ENCODE data around the gene PDS5B.

DNA sequence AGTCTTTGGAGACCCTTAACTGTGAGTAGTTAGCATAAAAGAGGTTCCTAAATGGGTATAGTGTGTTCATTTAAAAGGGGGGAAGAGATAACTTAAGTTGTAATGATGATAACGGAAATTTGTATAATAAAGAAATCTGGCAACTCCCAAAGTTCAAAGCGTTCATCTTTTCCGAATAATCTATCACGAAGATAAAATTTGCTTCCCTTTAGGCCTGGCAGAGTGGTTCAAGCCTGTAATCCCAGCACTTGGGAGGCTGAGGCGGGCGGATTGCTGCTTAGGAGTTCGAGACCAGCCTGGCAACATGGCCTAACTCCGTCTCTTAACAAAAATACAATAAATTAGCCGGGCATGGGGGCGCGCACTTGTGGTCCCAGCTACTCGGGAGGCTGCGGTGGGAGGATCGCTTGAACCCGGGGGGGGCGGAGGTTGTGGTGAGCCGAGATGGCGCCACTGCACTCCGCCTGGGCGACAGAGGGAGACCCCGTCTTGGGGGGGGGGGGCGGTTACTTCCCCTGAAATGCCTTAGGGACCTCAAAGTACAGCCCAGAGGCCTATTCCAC lies 48.6 kb upstream of the PDS5B start:
- TF ChIP-seq USF1 (CRISPR knock-in tag; IDR thresholded peaks at IDR 0.05) (no peak), NR1H2 (CRISPR knock-in tag; IDR thresholded peaks at IDR 0.05) (no peak), FOXK1 (CRISPR knock-in tag; IDR thresholded peaks at IDR 0.05) (no peak), TEAD1 (CRISPR knock-in tag; IDR thresholded peaks at IDR 0.05) (no peak), SMAD3 (CRISPR knock-in tag; IDR thresholded peaks at IDR 0.05; ENCODE audit: borderline replicate concordance) (no peak), RELA (CRISPR knock-in tag; IDR thresholded peaks at IDR 0.05; ENCODE audit: borderline replicate concordance) (no peak)
- TF ChIP-seq, protein P1, sequence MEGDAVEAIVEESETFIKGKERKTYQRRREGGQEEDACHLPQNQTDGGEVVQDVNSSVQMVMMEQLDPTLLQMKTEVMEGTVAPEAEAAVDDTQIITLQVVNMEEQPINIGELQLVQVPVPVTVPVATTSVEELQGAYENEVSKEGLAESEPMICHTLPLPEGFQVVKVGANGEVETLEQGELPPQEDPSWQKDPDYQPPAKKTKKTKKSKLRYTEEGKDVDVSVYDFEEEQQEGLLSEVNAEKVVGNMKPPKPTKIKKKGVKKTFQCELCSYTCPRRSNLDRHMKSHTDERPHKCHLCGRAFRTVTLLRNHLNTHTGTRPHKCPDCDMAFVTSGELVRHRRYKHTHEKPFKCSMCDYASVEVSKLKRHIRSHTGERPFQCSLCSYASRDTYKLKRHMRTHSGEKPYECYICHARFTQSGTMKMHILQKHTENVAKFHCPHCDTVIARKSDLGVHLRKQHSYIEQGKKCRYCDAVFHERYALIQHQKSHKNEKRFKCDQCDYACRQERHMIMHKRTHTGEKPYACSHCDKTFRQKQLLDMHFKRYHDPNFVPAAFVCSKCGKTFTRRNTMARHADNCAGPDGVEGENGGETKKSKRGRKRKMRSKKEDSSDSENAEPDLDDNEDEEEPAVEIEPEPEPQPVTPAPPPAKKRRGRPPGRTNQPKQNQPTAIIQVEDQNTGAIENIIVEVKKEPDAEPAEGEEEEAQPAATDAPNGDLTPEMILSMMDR (IDR thresholded peaks at IDR 0.05) = no peak
